Suprapubic skin (tissue), 3 donors: ENCODE results near the gene GAB3.

Experiments used
- POLR2A ChIP-seq, 2 donors: fragments of 450-650 bp; IDR thresholded peaks; one replicate each; pipeline ENCODE4 v1.6.1; 2017; ENCODE audit warnings: antibody characterized with exemption in 2 of 2, mild to moderate bottlenecking in 2 of 2, moderate library complexity in 2 of 2
- TF ChIP-seq, protein P1 (sequence below), 2 donors: fragments of 200-600 bp in 1 of 2; fragments of 450-650 bp in 1 of 2; sonication (generic) in 1 of 2; IDR thresholded peaks; one replicate each; pipeline ENCODE4 v1.5.1; 2016 to 2019; ENCODE audit warnings: antibody characterized with exemption in 2 of 2, mild to moderate bottlenecking in 1 of 2, moderate library complexity in 1 of 2

DNA sequence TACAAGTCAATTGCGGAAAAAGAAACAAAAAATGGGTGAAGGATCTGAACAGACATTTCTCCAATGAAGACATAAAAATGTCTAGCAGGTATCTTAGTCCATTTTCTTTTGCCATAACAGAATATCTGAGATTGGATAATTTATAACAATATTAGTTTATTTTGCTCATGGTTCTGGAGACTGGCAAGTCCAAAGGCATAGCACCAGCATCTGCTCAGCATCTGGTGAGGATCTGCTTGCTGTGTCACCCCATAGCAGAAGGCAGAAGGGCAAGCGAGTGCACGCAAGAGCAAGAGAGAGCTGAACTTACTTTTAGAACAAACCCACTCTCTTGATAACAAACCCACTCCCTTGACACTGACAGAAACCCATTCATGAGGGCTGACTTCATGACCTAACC lies 29.7 kb downstream of the GAB3 start:
- TF ChIP-seq POLR2A (IDR thresholded peaks at IDR 0.05) = no peak
- TF ChIP-seq, protein P1, sequence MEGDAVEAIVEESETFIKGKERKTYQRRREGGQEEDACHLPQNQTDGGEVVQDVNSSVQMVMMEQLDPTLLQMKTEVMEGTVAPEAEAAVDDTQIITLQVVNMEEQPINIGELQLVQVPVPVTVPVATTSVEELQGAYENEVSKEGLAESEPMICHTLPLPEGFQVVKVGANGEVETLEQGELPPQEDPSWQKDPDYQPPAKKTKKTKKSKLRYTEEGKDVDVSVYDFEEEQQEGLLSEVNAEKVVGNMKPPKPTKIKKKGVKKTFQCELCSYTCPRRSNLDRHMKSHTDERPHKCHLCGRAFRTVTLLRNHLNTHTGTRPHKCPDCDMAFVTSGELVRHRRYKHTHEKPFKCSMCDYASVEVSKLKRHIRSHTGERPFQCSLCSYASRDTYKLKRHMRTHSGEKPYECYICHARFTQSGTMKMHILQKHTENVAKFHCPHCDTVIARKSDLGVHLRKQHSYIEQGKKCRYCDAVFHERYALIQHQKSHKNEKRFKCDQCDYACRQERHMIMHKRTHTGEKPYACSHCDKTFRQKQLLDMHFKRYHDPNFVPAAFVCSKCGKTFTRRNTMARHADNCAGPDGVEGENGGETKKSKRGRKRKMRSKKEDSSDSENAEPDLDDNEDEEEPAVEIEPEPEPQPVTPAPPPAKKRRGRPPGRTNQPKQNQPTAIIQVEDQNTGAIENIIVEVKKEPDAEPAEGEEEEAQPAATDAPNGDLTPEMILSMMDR (IDR thresholded peaks at IDR 0.05) = no peak
